Activated T-helper 1 cell treated with anti-CD3 and anti-CD28 coated beads, Interleukin-12 subunit alpha, Interleukin-12 subunit beta, Interleukin-2, Interleukin-4 antibody, amounts not matched to agents 30 ng/mL and 10 ng/mL and 1 ng/mL, durations not matched to agents 14 hours and 24 hours and 36 hours (primary cell): ENCODE measurements around the gene OPALIN. TPM values are rescaled to one million over a fixed set of nuclear protein-coding genes. Genes with fewer than 3 reads are reported as not detected.
A peak's percentile ranks its signal among the peaks of the same experiment; 100 is the strongest.

Source experiments
- DNase-seq: peaks from one replicate; pipeline ENCODE4 v3.0.0; 2021; ENCODE audit warnings: low spot score
- H3K27ac Mint-ChIP-seq: one replicate; pipeline ENCODE4 v1.8.0; 2021; ENCODE audit warnings: mild to moderate bottlenecking, mixed read lengths
- H3K27me3 Mint-ChIP-seq: one replicate; pipeline ENCODE4 v1.8.0; 2022; ENCODE audit warnings: mild to moderate bottlenecking, moderate library complexity, mixed read lengths; ENCODE audit not compliant: insufficient read depth
- H3K36me3 Mint-ChIP-seq: one replicate; pipeline ENCODE4 v1.8.0; 2021; ENCODE audit warnings: low read depth, mixed read lengths
- H3K4me1 Mint-ChIP-seq: one replicate; pipeline ENCODE4 v1.8.0; 2021; ENCODE audit warnings: low read depth, mixed read lengths
- H3K4me3 Mint-ChIP-seq: one replicate; pipeline ENCODE4 v1.8.0; 2021; ENCODE audit warnings: mild to moderate bottlenecking, moderate library complexity, mixed read lengths
- H3K9me3 Mint-ChIP-seq: one replicate; pipeline ENCODE4 v1.8.0; 2021; ENCODE audit warnings: mixed read lengths
- intact Hi-C: fragments of 100-400 bp; cut with micrococcal nuclease; formaldehyde crosslinking; loops from one replicate; pipeline ENCODE4 v1.15.1; 2024
- total RNA-seq: library from RNA; stranded (reverse); gene quantifications from 2 replicates; pipeline ENCODE4 v1.2.3, GENCODE V29; 2022

The OPALIN gene
- total RNA-seq = not detected in 2 replicates

GRCh38 chr10:96358851-96359540 is at the start of gene OPALIN:
TSS of gene OPALIN (minus strand) at chr10:96359002. CDS start at chr10:96358896, 106 bp downstream.
- Mint-ChIP-seq H3K4me1 (no peaks in the 10 kb centered on the region), H3K36me3 (no peaks in the 10 kb centered on the region), H3K27ac (no peak within 1 kb of the TSS), H3K27me3 (peaks cover 14% of the 10 kb centered on the region), H3K4me3 (no peak within 1 kb of the TSS), H3K9me3 (no peaks in the 10 kb centered on the region)
- intact Hi-C loops = no loop called here
- no peak for DNase-seq

- Mint-ChIP-seq H3K27me3 (peaks cover 12% of the 10 kb centered on the region), H3K4me1 (no peaks in the 10 kb centered on the region), H3K4me3 (no peak overlapping the region), H3K27ac (no peak overlapping the region), H3K36me3 (no peaks in the 10 kb centered on the region), H3K9me3 (no peaks in the 10 kb centered on the region)
- intact Hi-C loops = no loop called here
- no peak for DNase-seq
Observed at GRCh38 chr10:96408201-96408600, 49.4 kb upstream of the OPALIN start.

- no peak overlapping the region for H3K4me3 Mint-ChIP-seq
- no peaks in the 10 kb centered on the region for H3K36me3 Mint-ChIP-seq
- no peak overlapping the region for H3K27ac Mint-ChIP-seq
- H3K27me3 Mint-ChIP-seq = peaks cover 13% of the 10 kb centered on the region
- intact Hi-C loops = no loop called here
- DNase-seq = no peak
- no peaks in the 10 kb centered on the region for H3K4me1 Mint-ChIP-seq
- H3K9me3 Mint-ChIP-seq = no peaks in the 10 kb centered on the region
Observed at GRCh38 chr10:96407560-96408069, 48.8 kb upstream of the OPALIN start.

- no peak overlapping the region for H3K4me3 Mint-ChIP-seq
- no peaks in the 10 kb centered on the region for H3K4me1 Mint-ChIP-seq
- H3K27me3 Mint-ChIP-seq = peaks cover 10% of the 10 kb centered on the region
- H3K36me3 Mint-ChIP-seq = no peaks in the 10 kb centered on the region
- H3K9me3 Mint-ChIP-seq = no peaks in the 10 kb centered on the region
- intact Hi-C loops = no loop called here
- no peak for DNase-seq
- no peak overlapping the region for H3K27ac Mint-ChIP-seq
Observed at GRCh38 chr10:96406091-96406490, 47.3 kb upstream of the OPALIN start.

GRCh38 chr10:96402417-96403305 is 43.9 kb upstream of the OPALIN start:
- Mint-ChIP-seq H3K27ac (no peak overlapping the region), H3K9me3 (no peaks in the 10 kb centered on the region)

GRCh38 chr10:96401036-96401435 is 42.2 kb upstream of the OPALIN start:
- no peaks in the 10 kb centered on the region for H3K4me1 Mint-ChIP-seq
- H3K9me3 Mint-ChIP-seq = no peaks in the 10 kb centered on the region

More at GRCh38 chr10:96402417-96403305, 43.9 kb upstream of the OPALIN start:
- Mint-ChIP-seq H3K4me3 (no peak overlapping the region), H3K4me1 (no peaks in the 10 kb centered on the region), H3K27me3 (peaks cover 21% of the 10 kb centered on the region), H3K36me3 (no peaks in the 10 kb centered on the region)
- DNase-seq = no peak
- intact Hi-C loops = no loop called here

GRCh38 chr10:96400465-96400864 is 41.7 kb upstream of the OPALIN start:
- no peaks in the 10 kb centered on the region for H3K9me3 Mint-ChIP-seq
- no peak for DNase-seq
- H3K4me1 Mint-ChIP-seq = no peaks in the 10 kb centered on the region
- no peak overlapping the region for H3K4me3 Mint-ChIP-seq
- H3K27me3 Mint-ChIP-seq = peaks cover 29% of the 10 kb centered on the region
- H3K27ac Mint-ChIP-seq = no peak overlapping the region
- intact Hi-C loops = no loop called here
- H3K36me3 Mint-ChIP-seq = no peaks in the 10 kb centered on the region

More at GRCh38 chr10:96401036-96401435, 42.2 kb upstream of the OPALIN start:
- Mint-ChIP-seq H3K4me3 (no peak overlapping the region), H3K27ac (no peak overlapping the region), H3K36me3 (no peaks in the 10 kb centered on the region), H3K27me3 (peaks cover 24% of the 10 kb centered on the region)
- intact Hi-C loops = no loop called here
- no peak for DNase-seq

- Mint-ChIP-seq H3K9me3 (no peaks in the 10 kb centered on the region), H3K36me3 (no peaks in the 10 kb centered on the region), H3K27ac (no peak overlapping the region), H3K4me3 (no peak overlapping the region), H3K27me3 (peaks cover 36% of the 10 kb centered on the region), H3K4me1 (no peaks in the 10 kb centered on the region)
- DNase-seq = no peak
- intact Hi-C loops = loop anchor here (5.0 kb wide), 1 partner anchor 244 kb away; no protein-coding TSS in a partner anchor
Observed at GRCh38 chr10:96397902-96398301, 39.1 kb upstream of the OPALIN start.

GRCh38 chr10:96395931-96396877 is 37.4 kb upstream of the OPALIN start:
- peak; percentile 21 for DNase-seq
- Mint-ChIP-seq H3K36me3 (no peaks in the 10 kb centered on the region), H3K27me3 (peaks cover 37% of the 10 kb centered on the region), H3K4me3 (no peak overlapping the region), H3K27ac (no peak overlapping the region), H3K9me3 (no peaks in the 10 kb centered on the region), H3K4me1 (no peaks in the 10 kb centered on the region)
- intact Hi-C loops = loop anchor here (1.0 to 5.0 kb wide), 4 partner anchors 115 to 814 kb away; no protein-coding TSS in a partner anchor

- H3K36me3 Mint-ChIP-seq = no peaks in the 10 kb centered on the region
- H3K9me3 Mint-ChIP-seq = no peaks in the 10 kb centered on the region
- no peak for DNase-seq
- intact Hi-C loops = no loop called here
- no peak overlapping the region for H3K27ac Mint-ChIP-seq
- peaks cover 17% of the 10 kb centered on the region for H3K27me3 Mint-ChIP-seq
- no peaks in the 10 kb centered on the region for H3K4me1 Mint-ChIP-seq
- H3K4me3 Mint-ChIP-seq = no peak overlapping the region
Observed at GRCh38 chr10:96390460-96390864, 31.7 kb upstream of the OPALIN start.

- no peaks in the 10 kb centered on the region for H3K36me3 Mint-ChIP-seq
- H3K27me3 Mint-ChIP-seq = peaks cover 11% of the 10 kb centered on the region
- H3K4me3 Mint-ChIP-seq = no peak overlapping the region
- H3K9me3 Mint-ChIP-seq = no peaks in the 10 kb centered on the region
- intact Hi-C loops = no loop called here
- H3K27ac Mint-ChIP-seq = no peak overlapping the region
- H3K4me1 Mint-ChIP-seq = no peaks in the 10 kb centered on the region
- DNase-seq = no peak
Observed at GRCh38 chr10:96389785-96390184, 31.0 kb upstream of the OPALIN start.

- no peak for DNase-seq
- Mint-ChIP-seq H3K27me3 (peaks cover 7% of the 10 kb centered on the region), H3K9me3 (no peaks in the 10 kb centered on the region), H3K4me3 (no peak overlapping the region), H3K4me1 (no peaks in the 10 kb centered on the region), H3K36me3 (no peaks in the 10 kb centered on the region), H3K27ac (no peak overlapping the region)
- intact Hi-C loops = no loop called here
Observed at GRCh38 chr10:96387601-96388000, 28.8 kb upstream of the OPALIN start.
